GM19023 (cell line): Measurements from ENCODE around the gene TUBA3E.
A peak's percentile ranks its signal among the peaks of the same experiment; 100 is the strongest.
"Not testable (repeated sequence)": the region's sequence is repeated elsewhere in the genome, so short reads cannot be mapped to it uniquely, and the experiment has no call there.

Experiments
- ATAC-seq: cut with Tn5 transposase; IDR thresholded peaks from one replicate; pipeline ENCODE4 v1.9.1; 2021; ENCODE audit warnings: mild to moderate bottlenecking, moderate library complexity; ENCODE audit not compliant: unreplicated experiment

Gene TUBA3E

GRCh38 chr2:130165293-130166016, 32.8 kb downstream of the TUBA3E start:
- no peak for ATAC-seq

- no peak for ATAC-seq
These were observed 35.3 kb downstream of the TUBA3E start for GRCh38 chr2:130162968-130163367.

DNA sequence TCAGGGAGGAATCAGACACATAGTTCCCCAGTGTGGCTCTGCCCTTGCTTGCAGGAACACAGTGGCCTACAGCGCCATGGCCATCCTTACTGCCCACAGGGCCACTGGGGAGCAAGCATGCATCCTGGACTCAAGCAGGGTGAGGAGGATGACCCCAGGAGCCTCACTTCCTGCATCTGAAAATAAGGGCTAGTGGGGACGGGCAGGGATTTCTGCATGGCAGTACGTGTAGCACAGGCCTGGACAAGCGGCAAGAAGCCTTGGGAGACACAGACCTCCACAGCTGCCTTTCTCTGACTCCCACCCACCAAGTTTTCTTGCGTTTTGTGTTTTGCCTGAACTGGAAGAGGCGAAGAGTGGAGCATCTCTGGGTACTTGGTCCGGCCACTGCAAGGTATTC, 35.8 kb downstream of the TUBA3E start:
- not testable (repeated sequence) for ATAC-seq

GRCh38 chr2:130160838-130161705, 37.2 kb downstream of the TUBA3E start:
- not testable (repeated sequence) for ATAC-seq

DNA sequence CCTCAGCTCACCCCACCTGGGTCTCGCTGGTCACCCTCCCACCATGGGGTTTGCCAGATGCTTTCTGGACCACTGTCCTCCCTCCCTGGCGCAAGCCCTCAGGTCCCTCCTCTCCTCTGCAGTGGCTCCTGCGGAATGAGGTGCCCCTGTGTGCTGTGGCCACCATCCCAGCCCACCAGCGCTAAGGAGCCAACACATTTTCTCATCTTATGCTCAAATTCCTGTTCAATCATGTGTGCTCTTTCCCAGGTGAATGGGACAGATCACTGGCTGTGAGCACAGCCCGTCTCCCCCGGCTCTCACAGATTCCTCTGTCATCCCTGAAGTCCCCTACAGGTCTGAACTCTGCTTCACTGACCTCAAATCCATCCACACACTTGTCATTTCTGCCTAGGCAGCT, 38.1 kb downstream of the TUBA3E start:
- no peak for ATAC-seq

DNA sequence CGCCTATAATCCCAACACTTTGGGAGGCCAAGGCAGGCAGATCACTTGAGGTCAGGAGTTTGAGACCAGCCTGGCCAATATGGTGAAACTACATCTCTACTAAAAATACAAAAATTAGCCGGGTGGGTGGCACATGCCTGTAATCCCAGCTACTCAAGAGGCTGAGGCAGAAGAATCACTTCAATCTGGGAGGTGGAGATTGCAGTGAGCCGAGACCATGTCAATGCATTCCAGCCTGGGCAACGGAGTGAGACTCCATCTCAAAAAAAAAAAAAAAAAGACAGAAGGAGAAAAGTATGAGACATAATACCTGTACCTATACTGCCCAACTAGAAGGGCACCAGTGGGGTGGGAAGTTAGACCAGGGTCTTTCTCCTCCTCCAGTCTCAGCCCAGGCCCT, 38.9 kb downstream of the TUBA3E start:
- ATAC-seq: not testable (repeated sequence)

DNA sequence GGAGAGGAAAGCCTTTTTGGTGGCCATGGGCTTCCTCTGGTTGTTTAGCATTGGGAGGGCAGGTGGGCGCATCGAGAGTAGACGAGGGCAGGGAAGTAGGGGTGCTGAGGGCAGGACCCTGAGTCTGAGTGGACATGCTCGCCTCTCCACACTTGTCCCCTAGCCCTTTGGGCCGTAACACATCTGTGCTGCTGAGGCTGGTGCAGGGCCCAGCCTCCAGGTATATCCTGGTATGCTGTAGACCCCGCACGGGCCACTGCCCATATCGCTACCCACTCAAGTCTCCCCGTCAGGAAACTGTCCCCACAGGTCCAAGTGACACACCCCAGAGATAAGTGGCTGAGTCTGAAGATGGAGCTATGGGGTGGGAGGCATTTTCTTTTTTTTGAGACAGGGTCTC, 39.6 kb downstream of the TUBA3E start:
- ATAC-seq: no peak

DNA sequence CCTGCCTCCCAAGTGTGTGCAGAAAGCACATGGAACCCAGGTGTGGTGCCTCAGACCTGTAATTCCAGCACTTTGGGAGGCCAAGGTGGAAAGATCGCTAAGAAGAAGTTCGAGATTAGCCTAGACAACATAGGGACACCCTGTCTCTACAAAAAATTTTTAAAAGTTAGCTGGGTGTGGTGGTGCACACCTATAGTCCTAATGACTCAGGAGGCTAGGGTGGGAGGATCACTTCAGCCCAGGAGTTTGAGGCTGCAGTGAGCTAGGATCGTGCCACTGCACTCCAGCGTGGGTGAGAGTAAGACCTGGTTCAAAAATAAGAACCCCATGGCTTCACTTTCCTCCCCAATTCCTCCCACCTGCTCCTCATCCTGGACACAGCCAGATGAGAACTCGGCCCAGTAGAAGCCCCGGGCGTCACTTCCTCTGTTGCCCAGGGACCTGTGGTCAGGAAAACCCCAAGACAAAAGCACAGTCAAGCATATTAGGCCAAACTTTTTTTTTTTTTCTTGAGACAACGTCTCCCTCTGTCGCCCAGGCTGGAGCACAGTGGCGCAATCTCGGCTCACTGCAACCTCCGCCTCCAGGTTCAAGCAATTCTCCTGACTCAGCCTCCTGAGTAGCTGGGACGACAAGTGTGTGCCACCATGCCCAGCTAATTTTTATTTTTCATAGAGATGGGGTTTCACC, 40.3 kb downstream of the TUBA3E start:
- peak; percentile 87 for ATAC-seq

DNA sequence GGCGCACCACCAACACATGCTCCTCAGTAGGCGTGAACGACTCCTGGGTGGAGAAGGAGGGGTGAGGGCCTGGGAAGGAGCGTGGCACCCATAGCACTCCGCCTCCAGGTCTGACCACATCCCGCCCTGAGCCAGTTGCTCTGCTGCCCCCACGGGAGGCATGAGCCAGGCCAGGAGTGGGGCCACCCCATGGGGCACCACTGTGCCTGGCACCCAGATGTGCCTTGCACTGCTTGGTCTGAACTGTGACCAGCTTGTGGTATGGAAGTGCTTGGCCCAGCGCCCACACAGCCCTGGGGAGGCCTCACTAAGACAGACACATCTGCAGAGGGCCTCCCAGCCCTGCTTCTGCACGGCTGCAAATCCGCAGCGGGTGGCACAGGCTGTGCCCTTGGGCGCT, 40.9 kb downstream of the TUBA3E start:
- peak; percentile 28 for ATAC-seq

DNA sequence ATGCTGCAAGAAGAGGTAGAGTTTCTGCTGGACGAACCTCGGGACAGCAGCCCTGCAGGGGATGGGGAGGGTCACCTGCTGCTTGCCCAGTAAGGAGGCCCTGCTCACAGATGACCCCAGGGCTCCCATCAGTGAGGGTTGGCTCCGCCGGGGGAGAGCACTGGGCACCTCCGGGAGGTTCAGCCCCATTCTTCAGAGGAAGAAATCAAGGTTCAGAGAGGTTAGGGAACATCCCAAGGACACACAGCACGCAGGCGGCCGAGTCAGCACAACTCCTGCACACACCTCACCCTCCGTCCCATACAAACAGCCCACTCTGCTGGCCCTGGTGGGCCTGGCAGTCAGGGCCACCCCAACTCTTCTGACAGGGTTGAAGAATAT, 41.6 kb downstream of the TUBA3E start:
- no peak for ATAC-seq

GRCh38 chr2:130155956-130156623, 42.1 kb downstream of the TUBA3E start:
- ATAC-seq: not testable (repeated sequence)

- no peak for ATAC-seq
These were observed 43.2 kb downstream of the TUBA3E start for GRCh38 chr2:130154773-130155765.

GRCh38 chr2:130154423-130154770, 43.8 kb downstream of the TUBA3E start:
- not testable (repeated sequence) for ATAC-seq

GRCh38 chr2:130153721-130154422, 44.4 kb downstream of the TUBA3E start:
- not testable (repeated sequence) for ATAC-seq

- ATAC-seq: no peak
These were observed 45.2 kb downstream of the TUBA3E start for GRCh38 chr2:130152816-130153595.

GRCh38 chr2:130152136-130152815, 46.0 kb downstream of the TUBA3E start:
- not testable (repeated sequence) for ATAC-seq

DNA sequence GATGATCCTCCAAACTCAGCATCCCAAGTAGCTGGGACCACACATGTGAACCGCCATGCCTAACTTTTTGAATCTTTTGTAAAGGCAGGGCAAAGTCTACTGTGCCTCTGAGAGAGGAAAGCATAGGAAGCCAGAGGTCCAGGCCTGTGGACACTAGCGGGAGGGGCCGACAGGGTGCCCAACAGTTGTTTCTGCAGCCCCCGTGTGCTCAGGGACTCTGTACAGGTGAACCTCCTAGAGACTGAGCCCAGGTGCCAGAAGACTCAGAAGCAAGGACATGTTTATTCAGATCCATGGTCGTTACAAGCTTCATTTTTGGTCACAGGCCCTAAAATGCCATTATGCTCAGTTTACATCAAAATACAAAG, 47.1 kb downstream of the TUBA3E start:
- not testable (repeated sequence) for ATAC-seq
